Central memory CD8-positive, alpha-beta T cell (primary cell): ENCODE measurements around the gene AAGAB.
A peak's percentile ranks its signal among the peaks of the same experiment; 100 is the strongest.

Experiments used
- ATAC-seq: fragments of 150-1000 bp; cut with Tn5 transposase; replicated peaks from 2 replicates; pipeline ENCODE4 v1.10.0; 2022; ENCODE audit warnings: mild to moderate bottlenecking, moderate FRiP score, moderate number of reproducible peaks; ENCODE audit not compliant: poor library complexity, severe bottlenecking; ENCODE audit errors: extremely low read depth
- DNase-seq, 2 donors: peaks; one replicate each; pipeline ENCODE4 v3.0.0; 2021; ENCODE audit warnings: low spot score in 2 of 2
- H3K27ac Mint-ChIP-seq: one replicate; pipeline ENCODE4 v1.8.0; 2022; ENCODE audit warnings: low read depth, mild to moderate bottlenecking, moderate library complexity, mixed read lengths
- H3K27me3 Mint-ChIP-seq: one replicate; pipeline ENCODE4 v1.8.0; 2022; ENCODE audit warnings: mixed read lengths
- H3K36me3 Mint-ChIP-seq: one replicate; pipeline ENCODE4 v1.8.0; 2022; ENCODE audit warnings: mild to moderate bottlenecking, moderate library complexity, mixed read lengths; ENCODE audit not compliant: insufficient read depth
- H3K4me1 Mint-ChIP-seq: one replicate; pipeline ENCODE4 v1.8.0; 2022; ENCODE audit warnings: mixed read lengths
- H3K4me3 Mint-ChIP-seq: one replicate; pipeline ENCODE4 v1.8.0; 2022; ENCODE audit warnings: mild to moderate bottlenecking, moderate library complexity, mixed read lengths
- H3K9me3 Mint-ChIP-seq: one replicate; pipeline ENCODE4 v1.8.0; 2022; ENCODE audit warnings: mixed read lengths

AAGAB gene

DNA sequence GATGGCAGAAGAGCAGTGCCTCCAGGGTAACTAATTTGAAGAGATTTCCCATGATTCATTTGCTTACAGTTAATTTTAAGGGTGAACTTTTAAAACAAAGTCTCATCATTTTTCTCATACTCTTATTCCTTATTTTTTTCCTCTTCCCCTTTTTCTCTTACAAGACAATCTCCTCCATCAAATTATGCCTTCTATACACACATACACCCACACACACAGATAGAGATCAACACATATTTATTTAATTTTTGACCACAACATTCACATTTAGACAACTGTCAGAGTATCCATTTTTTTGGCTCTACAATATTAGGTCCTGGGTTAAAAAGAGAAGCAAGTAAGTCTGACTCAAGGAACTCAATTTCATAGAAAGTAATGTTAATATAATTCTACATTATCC is 37.6 kb downstream of the AAGAB start:
- no peak overlapping the region for H3K4me3 Mint-ChIP-seq
- DNase-seq (no peak), ATAC-seq (no peak)
- no peaks in the 10 kb centered on the region for H3K4me1 Mint-ChIP-seq
- H3K9me3 Mint-ChIP-seq, result no peaks in the 10 kb centered on the region
- H3K36me3 Mint-ChIP-seq, result peaks cover 7% of the 10 kb centered on the region
- H3K27ac Mint-ChIP-seq, result no peak overlapping the region
- no peaks in the 10 kb centered on the region for H3K27me3 Mint-ChIP-seq

DNA sequence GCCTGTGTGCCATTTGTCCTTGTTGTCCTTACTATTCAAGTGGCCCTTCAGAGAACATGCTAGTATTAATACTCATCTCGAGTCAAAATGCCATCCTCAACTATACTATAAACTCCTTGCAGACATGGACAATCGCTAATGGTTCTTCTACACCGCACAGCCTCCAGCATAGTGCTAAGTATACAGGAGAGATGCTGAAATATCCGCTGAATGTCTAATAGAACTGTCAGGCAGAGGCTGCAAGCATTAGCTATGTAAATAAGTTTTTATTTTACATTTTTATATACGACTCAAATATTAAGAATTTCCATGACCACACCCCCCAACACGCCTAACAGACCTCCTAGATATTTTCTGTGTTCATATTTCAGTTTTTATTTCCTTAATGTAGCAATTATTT is 39.4 kb downstream of the AAGAB start:
- no peak overlapping the region for H3K27ac Mint-ChIP-seq
- DNase-seq (no peak), ATAC-seq (no peak)
- no peak overlapping the region for H3K4me3 Mint-ChIP-seq
- H3K9me3 Mint-ChIP-seq, result no peaks in the 10 kb centered on the region
- H3K4me1 Mint-ChIP-seq, result no peaks in the 10 kb centered on the region
- no peaks in the 10 kb centered on the region for H3K27me3 Mint-ChIP-seq
- H3K36me3 Mint-ChIP-seq, result peaks cover 8% of the 10 kb centered on the region

DNA sequence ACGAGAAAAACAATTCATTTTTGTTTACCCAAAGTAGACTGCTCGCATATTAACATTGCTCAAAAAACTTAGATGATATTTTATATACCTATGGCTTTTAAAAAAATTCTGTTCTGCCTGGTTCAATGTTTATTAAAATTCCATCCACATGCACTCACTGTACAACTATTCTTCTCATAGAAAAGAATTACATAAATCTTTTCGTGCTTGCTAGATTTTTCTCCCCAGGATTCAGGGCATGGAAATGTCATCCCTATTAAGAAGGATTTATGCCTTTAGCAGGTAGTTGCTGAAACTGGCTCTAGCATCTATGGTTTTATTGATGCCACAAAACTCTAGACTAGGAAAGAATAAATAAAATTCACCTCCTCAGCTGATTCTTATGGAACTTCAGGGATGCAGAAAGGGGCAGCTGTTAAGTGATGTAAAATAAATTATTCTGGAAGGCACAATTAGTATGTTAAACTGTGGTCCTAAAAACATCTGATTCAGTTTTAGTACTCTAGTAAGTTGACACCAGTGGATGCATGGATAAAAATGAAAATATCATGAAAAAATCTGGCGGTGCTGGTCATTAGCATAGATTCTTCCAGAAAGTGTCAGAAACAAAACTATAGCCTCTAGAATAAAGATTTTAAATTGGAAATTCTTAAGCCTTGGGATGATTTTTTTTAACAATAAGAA is 41.6 kb downstream of the AAGAB start:
- Mint-ChIP-seq H3K4me1 (no peaks in the 10 kb centered on the region), H3K4me3 (no peak overlapping the region), H3K9me3 (no peaks in the 10 kb centered on the region), H3K36me3 (peaks cover 13% of the 10 kb centered on the region), H3K27me3 (no peaks in the 10 kb centered on the region), H3K27ac (no peak overlapping the region)
- DNase-seq (no peak), ATAC-seq (no peak)

DNA sequence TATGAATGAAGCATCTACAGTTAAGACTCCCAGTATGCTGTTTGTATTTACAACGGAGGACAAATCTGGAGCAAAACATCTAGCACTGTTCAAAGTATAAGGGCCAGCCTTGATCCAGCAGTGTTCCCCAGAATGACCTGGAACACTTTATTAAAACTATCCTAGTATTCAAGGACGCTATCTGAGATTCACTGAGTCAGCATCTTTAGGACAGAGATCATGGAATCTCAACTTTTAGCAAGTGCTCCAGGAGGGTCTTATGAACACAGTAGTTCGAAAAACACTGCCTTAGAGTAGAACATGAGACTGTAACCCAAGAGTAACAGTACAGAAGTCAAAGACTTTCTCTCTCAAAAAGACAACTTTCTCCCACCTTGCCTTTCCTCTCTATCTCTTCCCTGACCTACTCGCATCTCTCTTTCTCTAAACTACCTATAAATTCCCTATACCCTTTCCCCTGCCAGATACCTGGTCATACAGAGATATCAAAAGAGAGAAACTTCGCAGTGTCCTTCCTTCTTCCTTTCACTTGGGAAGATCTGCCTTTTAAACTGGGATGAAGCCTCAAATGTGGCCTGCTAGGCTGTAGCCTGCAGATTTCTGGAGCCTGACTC is 43.8 kb downstream of the AAGAB start:
- Mint-ChIP-seq H3K27me3 (no peaks in the 10 kb centered on the region), H3K4me3 (no peak overlapping the region), H3K27ac (no peak overlapping the region), H3K9me3 (no peaks in the 10 kb centered on the region), H3K4me1 (no peaks in the 10 kb centered on the region), H3K36me3 (peaks cover 12% of the 10 kb centered on the region)
- DNase-seq (no peak), ATAC-seq (no peak)

DNA sequence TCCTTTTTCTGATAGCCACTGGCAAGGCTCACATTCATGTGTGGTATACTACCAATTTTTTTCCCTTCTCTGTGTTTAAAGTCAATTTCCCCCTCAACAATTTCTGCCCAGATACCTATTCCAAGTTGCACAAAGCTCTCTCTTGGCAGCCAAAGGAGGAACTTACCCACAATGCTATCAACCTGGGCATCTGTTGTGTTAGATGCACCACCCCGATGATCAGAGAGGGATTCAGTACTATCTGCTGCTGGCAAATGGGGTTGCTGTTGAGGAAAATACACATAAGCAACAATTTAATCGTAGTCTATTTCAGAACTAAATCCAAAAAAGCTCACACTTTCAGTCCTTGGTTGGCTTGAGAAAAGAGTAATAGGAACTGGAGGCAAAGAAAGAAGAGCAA is 46.1 kb downstream of the AAGAB start:
- Mint-ChIP-seq H3K4me1 (peaks cover 6% of the 10 kb centered on the region), H3K9me3 (no peaks in the 10 kb centered on the region), H3K36me3 (peaks cover 25% of the 10 kb centered on the region), H3K4me3 (no peak overlapping the region), H3K27me3 (no peaks in the 10 kb centered on the region), H3K27ac (no peak overlapping the region)
- ATAC-seq (no peak), DNase-seq (no peak)

DNA sequence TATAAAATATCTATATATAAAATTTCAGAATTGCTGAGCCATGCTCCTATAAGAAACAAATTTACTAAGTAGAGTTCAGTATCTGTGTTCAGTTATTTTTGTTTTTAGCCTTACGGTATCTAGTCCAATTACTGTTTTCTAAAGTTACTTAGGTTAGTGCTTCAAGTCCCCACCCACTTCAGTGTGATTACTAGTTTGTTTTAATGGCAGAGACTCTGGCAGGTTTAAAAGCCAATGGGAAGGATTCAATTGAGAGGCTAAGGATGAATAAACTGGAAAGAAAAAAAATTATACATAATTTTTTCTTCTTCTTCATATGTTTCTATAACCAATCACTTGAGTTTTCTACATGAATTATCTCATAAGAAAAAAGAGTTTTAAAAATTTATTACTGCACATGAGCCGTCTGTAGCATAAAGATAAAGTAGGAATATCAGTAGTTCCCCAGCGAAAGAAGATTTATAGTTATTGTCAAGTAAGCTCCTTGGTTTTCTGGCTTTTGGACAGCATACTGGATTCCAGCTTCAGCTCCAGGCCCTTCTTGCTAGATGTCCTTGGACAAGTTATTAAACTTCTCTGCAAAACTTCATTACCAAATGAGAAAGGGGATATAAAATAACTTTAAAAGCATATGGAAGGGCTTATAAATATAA is 46.8 kb downstream of the AAGAB start:
- H3K4me1 Mint-ChIP-seq, result peaks cover 6% of the 10 kb centered on the region
- no peak for ATAC-seq
- H3K27ac Mint-ChIP-seq, result no peak overlapping the region
- H3K4me3 Mint-ChIP-seq, result no peak overlapping the region
- H3K9me3 Mint-ChIP-seq, result no peaks in the 10 kb centered on the region
- peaks cover 29% of the 10 kb centered on the region for H3K36me3 Mint-ChIP-seq
- DNase-seq, result no peak
- no peaks in the 10 kb centered on the region for H3K27me3 Mint-ChIP-seq

DNA sequence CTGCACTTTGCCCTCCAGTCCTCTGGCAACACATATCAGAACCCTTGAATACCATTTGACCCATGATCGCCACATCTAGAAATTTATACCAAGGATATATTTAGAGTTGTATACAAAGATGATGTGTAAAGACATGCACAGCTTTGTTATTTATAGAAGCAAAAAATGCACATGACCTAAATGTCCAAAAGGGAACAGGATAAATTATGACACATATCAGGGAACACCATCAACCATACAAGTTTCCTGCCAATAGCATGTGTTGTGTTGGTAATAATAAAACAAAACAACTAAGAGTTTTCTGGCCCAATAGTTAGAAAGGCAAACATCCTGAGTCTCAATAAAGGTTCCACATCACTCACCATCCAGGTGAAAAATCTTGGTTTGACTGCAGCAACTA is 51.5 kb downstream of the AAGAB start:
- Mint-ChIP-seq H3K4me3 (no peak overlapping the region), H3K4me1 (peaks cover 6% of the 10 kb centered on the region), H3K9me3 (no peaks in the 10 kb centered on the region), H3K36me3 (peaks cover 28% of the 10 kb centered on the region), H3K27ac (no peak overlapping the region), H3K27me3 (no peaks in the 10 kb centered on the region)
- DNase-seq, result no peak
- ATAC-seq, result no peak

DNA sequence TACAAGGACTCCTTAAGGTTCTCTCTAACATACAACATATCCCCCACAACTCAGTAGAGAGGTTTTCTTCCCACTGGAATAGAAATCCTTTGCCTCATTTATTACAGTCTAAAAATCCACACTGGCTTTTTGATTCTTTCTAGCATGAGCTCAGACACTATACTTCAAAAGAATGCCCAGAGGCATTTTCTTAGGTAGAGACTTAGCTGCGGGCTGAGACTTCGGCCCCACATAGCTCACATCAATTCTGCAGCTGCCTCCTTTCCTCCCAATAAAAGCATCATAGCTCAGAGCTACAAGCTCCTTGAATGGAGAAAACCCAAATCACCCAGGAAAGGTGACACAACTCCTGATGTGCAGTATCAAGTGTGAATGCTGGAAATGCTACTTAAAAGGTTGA is 52.4 kb downstream of the AAGAB start:
- DNase-seq (no peak), ATAC-seq (no peak)
- Mint-ChIP-seq H3K9me3 (no peaks in the 10 kb centered on the region), H3K27ac (no peak overlapping the region), H3K36me3 (peaks cover 31% of the 10 kb centered on the region), H3K4me3 (no peak overlapping the region), H3K27me3 (no peaks in the 10 kb centered on the region), H3K4me1 (peaks cover 10% of the 10 kb centered on the region)

DNA sequence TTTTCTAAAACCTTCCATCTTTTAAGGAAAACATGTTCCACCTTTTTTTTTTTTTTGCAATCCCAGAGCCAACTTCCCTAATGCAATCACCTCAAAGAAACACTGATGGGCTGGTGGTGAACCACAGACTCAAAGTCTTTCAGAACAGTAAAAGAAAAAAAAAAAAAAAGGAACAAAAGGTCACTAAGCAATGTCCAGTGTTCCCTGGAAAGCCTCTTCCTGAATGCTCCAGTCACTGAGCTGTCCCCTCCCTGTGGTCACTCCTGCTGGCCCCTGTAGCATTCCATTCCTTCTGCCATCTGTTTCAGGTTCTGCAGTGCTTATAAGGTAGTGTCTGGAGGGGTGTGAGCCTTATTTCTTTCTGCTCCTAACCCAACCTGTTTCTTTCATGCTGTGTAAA is 53.3 kb downstream of the AAGAB start:
- Mint-ChIP-seq H3K4me1 (peaks cover 18% of the 10 kb centered on the region), H3K27me3 (no peaks in the 10 kb centered on the region), H3K27ac (peak overlapping the region; percentile 24), H3K9me3 (no peaks in the 10 kb centered on the region), H3K4me3 (no peak overlapping the region), H3K36me3 (peaks cover 35% of the 10 kb centered on the region)
- no peak for ATAC-seq
- DNase-seq, result no peak

DNA sequence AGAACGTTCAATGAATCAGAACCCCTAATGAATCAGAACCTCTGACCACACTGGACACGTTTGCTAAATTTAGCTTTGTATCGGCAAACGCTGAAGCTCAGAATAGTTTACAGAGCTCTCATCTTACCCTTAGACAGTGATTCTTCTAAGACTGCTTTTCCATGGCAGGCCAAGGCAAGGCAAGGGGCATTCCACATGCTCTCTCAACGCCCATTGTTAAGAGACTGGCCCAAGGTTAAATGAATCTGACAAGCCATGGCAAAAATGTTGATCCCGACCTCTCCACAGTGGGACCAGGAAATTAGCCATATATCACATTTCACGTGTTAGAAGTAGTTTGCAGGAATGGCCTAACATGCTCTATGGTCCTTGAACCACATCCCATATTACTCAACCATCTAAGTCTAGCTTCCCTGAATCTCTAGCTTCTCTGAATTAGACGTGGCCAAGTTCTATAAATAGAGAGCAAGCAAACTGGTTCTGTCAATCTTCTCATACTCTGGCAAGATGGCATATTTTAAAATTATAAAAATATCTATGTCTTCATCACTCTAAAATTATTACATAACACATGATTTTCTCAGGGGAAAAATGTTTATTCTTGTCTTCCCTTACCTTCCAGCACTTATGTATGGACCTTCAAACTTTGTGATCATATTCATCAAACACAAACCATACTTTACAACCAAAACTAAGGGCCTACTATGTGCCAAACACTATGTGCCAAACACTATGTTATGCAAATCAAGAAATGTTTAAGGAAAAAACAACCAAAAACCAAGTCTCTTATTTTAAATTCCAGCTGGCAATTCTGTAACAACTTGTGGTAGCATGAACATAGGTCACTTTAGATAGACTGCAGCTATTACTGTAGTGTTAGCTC is 54.3 kb downstream of the AAGAB start:
- Mint-ChIP-seq H3K4me1 (peaks cover 14% of the 10 kb centered on the region), H3K36me3 (peaks cover 36% of the 10 kb centered on the region)

DNA sequence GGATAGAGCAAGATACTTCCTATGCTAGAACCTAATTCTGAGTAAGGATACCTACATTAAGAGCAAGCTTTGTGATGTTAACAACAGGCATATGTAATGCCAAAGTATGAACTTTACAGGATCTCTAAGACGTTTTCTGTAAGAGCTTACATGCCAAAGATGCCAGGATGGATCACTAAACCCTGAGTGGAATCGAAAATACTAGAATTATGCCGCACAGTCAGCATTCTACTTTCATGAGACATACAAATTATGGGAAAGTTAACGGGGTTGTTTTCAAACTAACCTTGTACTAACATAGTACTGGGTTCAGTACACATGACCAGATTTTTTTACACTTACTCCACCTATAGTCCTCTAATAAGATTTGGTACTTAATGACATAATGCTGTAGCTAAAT is 55.1 kb downstream of the AAGAB start:
- Mint-ChIP-seq H3K9me3 (no peaks in the 10 kb centered on the region), H3K4me1 (peaks cover 13% of the 10 kb centered on the region), H3K36me3 (peaks cover 37% of the 10 kb centered on the region), H3K27ac (no peak overlapping the region), H3K27me3 (no peaks in the 10 kb centered on the region), H3K4me3 (no peak overlapping the region)
- ATAC-seq (no peak), DNase-seq (no peak)

More for the DNA sequence above, 54.3 kb downstream of the AAGAB start:
- Mint-ChIP-seq H3K27ac (peak overlapping the region; percentile 24), H3K9me3 (no peaks in the 10 kb centered on the region), H3K27me3 (no peaks in the 10 kb centered on the region), H3K4me3 (no peak overlapping the region)
- no peak for DNase-seq
- no peak for ATAC-seq

DNA sequence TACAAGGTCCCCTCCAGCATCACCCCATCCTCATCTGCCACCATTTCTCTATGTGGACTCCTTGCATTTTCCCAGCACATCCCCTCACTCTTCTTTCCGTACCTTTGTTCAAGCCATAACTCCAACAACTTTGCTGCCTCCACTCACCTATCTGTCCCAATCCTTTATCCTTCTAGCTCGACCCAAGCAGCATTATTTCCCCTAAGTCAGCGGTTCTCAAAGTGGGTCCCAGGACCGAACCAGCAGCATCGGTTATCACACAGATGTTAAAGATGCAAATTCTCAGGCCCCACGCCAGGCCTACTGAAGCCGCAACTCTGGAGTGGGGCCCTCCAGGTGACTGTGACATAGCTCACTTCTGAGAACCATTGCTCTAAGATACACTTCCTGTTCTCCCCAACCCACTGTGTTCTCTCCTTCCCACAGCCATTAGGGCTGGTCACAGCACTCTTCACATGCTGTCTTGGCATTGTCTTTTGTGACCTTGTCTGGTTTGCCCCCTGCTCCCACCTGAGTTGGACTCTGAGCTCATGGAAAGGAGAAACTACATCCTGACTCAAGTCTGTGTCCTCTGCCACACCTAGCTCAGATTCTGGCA is 56.2 kb downstream of the AAGAB start:
- H3K27ac Mint-ChIP-seq, result peak overlapping the region; percentile 38
- DNase-seq, result no peak
- no peak overlapping the region for H3K4me3 Mint-ChIP-seq
- peaks cover 13% of the 10 kb centered on the region for H3K4me1 Mint-ChIP-seq
- H3K36me3 Mint-ChIP-seq, result peaks cover 32% of the 10 kb centered on the region
- H3K9me3 Mint-ChIP-seq, result no peaks in the 10 kb centered on the region
- ATAC-seq, result no peak
- H3K27me3 Mint-ChIP-seq, result no peaks in the 10 kb centered on the region
